ENCODE results near the gene EREG.

Gene EREG

DNA sequence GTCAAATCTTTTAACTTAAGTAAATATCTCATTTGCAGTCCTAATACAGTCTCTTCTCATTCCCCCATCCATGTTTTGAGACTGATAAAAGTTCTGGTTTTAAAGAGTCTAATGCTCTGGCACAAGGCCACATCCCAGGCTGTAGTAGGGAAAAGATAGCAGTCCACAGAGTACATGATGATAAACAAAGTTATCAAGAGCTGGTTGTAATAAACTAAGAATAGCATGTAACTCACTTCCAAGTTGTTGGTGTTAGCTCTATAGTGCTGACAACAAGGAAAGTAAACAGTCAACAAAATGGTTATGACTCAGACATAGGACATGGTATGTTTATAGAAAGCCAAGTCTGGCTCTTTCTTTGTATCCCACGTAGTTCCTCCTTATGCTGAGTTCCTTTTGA lies 58.2 kb downstream of the EREG start:
- Mint-ChIP-seq H3K4me1 (no peaks in the 10 kb centered on the region), H3K9me3 (no peaks in the 10 kb centered on the region), H3K27me3 (peaks cover 9% of the 10 kb centered on the region), H3K27ac (no peak overlapping the region), H3K36me3 (no peaks in the 10 kb centered on the region), H3K4me3 (no peak overlapping the region)

DNA sequence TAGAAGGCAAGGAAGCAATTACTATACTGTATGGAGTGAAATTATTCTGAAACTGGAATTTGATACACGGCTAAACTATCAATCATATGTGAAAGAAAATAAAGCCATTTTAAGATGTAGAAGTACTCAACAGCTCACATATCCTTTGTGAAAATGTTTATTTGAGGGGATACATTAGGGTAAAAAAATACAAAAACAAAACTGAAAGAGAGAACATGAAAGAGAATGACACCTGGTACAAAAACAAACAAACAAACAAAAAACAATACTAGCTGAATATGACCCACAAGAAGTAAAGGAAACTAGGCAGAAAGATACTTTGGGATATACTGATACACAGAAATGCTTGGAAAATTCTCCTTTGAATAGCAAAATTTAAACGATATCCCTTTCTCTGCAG lies 59.2 kb downstream of the EREG start:
- Mint-ChIP-seq H3K4me1 (no peaks in the 10 kb centered on the region), H3K9me3 (no peaks in the 10 kb centered on the region), H3K27me3 (peaks cover 8% of the 10 kb centered on the region), H3K36me3 (no peaks in the 10 kb centered on the region), H3K27ac (no peak overlapping the region), H3K4me3 (no peak overlapping the region)

GRCh38 chr4:74426101-74426500 lies 61.2 kb downstream of the EREG start:
- no peaks in the 10 kb centered on the region for H3K36me3 Mint-ChIP-seq
- H3K9me3 Mint-ChIP-seq = no peaks in the 10 kb centered on the region

GRCh38 chr4:74428276-74428675 lies 63.3 kb downstream of the EREG start:
- H3K27me3 Mint-ChIP-seq = peaks cover 4% of the 10 kb centered on the region
- H3K36me3 Mint-ChIP-seq = no peaks in the 10 kb centered on the region
- H3K4me1 Mint-ChIP-seq = no peaks in the 10 kb centered on the region
- H3K9me3 Mint-ChIP-seq = no peaks in the 10 kb centered on the region
- no peak overlapping the region for H3K27ac Mint-ChIP-seq
- no peak overlapping the region for H3K4me3 Mint-ChIP-seq

More at GRCh38 chr4:74426101-74426500, 61.2 kb downstream of the EREG start:
- H3K4me1 Mint-ChIP-seq = no peaks in the 10 kb centered on the region
- H3K27ac Mint-ChIP-seq = no peak overlapping the region
- no peak overlapping the region for H3K4me3 Mint-ChIP-seq
- H3K27me3 Mint-ChIP-seq = peaks cover 7% of the 10 kb centered on the region

DNA sequence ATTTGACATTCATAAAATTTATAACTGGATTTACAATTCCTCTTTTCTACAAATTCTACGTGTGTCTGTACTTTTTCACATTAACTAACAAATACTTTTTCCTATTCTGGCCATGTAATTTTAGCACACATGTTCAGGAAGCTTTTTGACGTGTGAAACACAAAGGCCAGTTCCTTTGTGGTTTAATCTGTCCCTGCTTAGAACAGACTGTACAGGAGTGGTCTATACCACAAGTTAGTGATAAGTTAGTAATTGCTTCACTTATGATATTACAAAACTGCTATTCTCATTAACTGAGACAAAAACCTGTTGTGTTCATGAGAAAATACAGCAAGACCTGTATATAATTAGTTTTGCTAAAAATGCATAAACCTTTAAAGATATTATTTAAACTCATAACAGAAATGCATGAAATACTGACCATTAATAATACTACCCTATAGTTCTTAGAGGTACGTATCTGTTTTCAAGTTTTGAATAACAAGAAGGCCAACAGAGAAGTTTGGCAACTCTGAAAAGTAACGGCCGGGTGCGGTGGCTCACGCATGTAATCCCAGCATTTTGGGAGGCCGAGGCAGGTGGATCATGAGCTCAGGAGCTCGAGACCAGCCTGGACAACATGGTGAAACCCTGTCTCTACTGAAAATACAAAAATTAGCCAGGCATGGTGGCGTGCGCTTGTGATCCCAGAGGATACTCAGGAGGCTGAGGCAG lies 66.3 kb downstream of the EREG start:
- H3K4me3 Mint-ChIP-seq = no peak overlapping the region
- no peaks in the 10 kb centered on the region for H3K4me1 Mint-ChIP-seq
- no peak overlapping the region for H3K27ac Mint-ChIP-seq
- H3K27me3 Mint-ChIP-seq = no peaks in the 10 kb centered on the region
- no peaks in the 10 kb centered on the region for H3K9me3 Mint-ChIP-seq
- no peaks in the 10 kb centered on the region for H3K36me3 Mint-ChIP-seq

DNA sequence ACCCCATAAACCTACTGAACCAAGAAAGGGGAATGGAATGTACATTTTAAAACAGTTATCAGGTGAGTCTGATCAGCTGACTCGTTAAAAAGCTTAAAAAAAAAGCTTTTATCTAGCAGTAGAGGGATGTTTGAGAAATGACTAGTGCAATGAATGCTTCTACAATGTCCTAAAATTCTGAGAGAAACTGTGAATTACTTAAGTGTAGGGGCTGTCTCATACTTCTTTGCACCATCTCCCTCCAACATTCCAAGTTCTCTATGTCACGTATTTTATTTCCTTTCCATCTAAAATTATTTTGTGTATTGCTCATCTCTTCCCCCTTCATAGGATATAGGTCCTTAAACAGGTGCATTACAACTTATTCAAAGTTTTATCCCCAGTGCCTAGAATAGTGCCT lies 68.1 kb downstream of the EREG start:
- H3K27me3 Mint-ChIP-seq = no peaks in the 10 kb centered on the region
- H3K36me3 Mint-ChIP-seq = no peaks in the 10 kb centered on the region
- H3K9me3 Mint-ChIP-seq = no peaks in the 10 kb centered on the region
- H3K4me3 Mint-ChIP-seq = no peak overlapping the region
- H3K27ac Mint-ChIP-seq = no peak overlapping the region
- no peaks in the 10 kb centered on the region for H3K4me1 Mint-ChIP-seq

GRCh38 chr4:74433541-74434172 lies 68.7 kb downstream of the EREG start:
- Mint-ChIP-seq H3K27ac (no peak overlapping the region), H3K9me3 (no peaks in the 10 kb centered on the region), H3K27me3 (peaks cover 1% of the 10 kb centered on the region), H3K4me1 (no peaks in the 10 kb centered on the region), H3K36me3 (no peaks in the 10 kb centered on the region), H3K4me3 (no peak overlapping the region)

DNA sequence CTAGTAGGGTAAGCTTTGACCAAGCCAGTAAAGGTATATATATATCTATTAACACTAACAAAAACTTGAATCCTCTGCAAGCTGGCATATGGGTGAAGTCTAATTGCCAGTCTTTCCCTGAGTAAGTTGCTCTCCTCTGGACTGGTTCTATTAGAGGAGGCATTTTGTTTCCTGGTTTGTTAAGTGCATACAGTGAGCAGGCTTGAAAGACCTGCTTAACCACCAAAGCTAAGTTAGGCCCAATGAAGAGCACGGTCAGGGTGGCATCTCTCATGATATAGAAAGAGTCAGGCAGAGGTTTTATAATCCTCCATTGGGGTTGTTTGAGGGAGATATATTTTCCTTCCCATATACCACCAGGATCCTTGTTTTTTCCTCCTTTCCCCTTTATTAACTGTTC lies 70.4 kb downstream of the EREG start:
- H3K36me3 Mint-ChIP-seq = no peaks in the 10 kb centered on the region
- no peaks in the 10 kb centered on the region for H3K9me3 Mint-ChIP-seq
- H3K4me3 Mint-ChIP-seq = no peak overlapping the region
- peaks cover 1% of the 10 kb centered on the region for H3K27me3 Mint-ChIP-seq
- no peak overlapping the region for H3K27ac Mint-ChIP-seq
- no peaks in the 10 kb centered on the region for H3K4me1 Mint-ChIP-seq

DNA sequence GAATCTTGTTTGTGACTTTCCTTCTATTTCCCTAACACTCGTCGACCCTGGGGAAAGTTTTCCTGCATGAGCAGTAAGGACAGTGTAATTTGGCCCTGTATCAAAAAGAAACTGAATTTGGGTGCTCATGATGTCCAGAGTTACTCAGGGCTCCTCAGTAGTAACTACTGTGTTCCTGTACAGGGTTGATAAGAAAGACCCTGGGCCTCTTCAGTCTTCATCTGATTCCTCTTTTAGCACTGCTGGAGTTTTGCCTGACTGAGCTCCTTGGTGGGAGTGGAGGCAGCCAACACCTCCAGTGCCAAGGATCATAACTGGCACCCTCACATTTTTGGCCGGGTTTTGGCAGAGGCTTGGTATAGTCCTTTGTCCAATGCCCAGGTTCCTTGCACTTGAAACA lies 72.9 kb downstream of the EREG start:
- no peak overlapping the region for H3K27ac Mint-ChIP-seq
- H3K27me3 Mint-ChIP-seq = peaks cover 1% of the 10 kb centered on the region
- H3K4me1 Mint-ChIP-seq = no peaks in the 10 kb centered on the region
- no peaks in the 10 kb centered on the region for H3K9me3 Mint-ChIP-seq
- H3K4me3 Mint-ChIP-seq = no peak overlapping the region
- H3K36me3 Mint-ChIP-seq = no peaks in the 10 kb centered on the region

Measured in activated naive CD4-positive, alpha-beta T cell treated with anti-CD3 and anti-CD28 coated beads, Interleukin-2, amount 50 U/mL, for 24 hours (primary cell).